Measurements from ENCODE around the gene AGAP2. TPM values are rescaled to one million over a fixed set of nuclear protein-coding genes. Genes with fewer than 3 reads are reported as not detected.
A peak's percentile ranks its signal among the peaks of the same experiment; 100 is the strongest.

AGAP2 gene
- total and polyA plus RNA-seq, 2 of the 13 experiments (the other 11 are each of a cell fraction or from before 2014, with no cell fraction given), result 0.38 to 0.45 TPM

GRCh38 chr12:57744777-57745484 is 6.4 kb upstream of the AGAP2 start, which contains the start of gene TSPAN31 (continued):
- no peak for TF ChIP-seq ZBTB3 (CRISPR knock-in tag; IDR thresholded peaks at IDR 0.05; ENCODE audit: borderline replicate concordance, low read depth)
- no peak for TF ChIP-seq ZNF7 (CRISPR knock-in tag; IDR thresholded peaks at IDR 0.05)
- peak; percentile 41 for TF ChIP-seq ZBTB40 (IDR thresholded peaks at IDR 0.05)
- no peak for TF ChIP-seq ZBTB40 (CRISPR knock-in tag; IDR thresholded peaks at IDR 0.05)
- TF ChIP-seq THYN1 (CRISPR knock-in tag; IDR thresholded peaks at IDR 0.05; ENCODE audit: borderline replicate concordance, low read depth), result no peak
- no peak for TF ChIP-seq SP1 (IDR thresholded peaks at IDR 0.05)
- TF ChIP-seq SP1 (CRISPR knock-in tag; IDR thresholded peaks at IDR 0.05), result no peak; the same call in 1 of the 2 replicates
- TF ChIP-seq RNF2 (conservative IDR thresholded peaks at IDR 0.05; ENCODE audit: low read depth), result 0 out of 2 replicates have a peak, but pooled peaks have one; percentile 19
- TF ChIP-seq ZNF720 (CRISPR knock-in tag; IDR thresholded peaks at IDR 0.05), result no peak
- no peak for TF ChIP-seq SCMH1 (CRISPR knock-in tag; IDR thresholded peaks at IDR 0.05; ENCODE audit: borderline replicate concordance)
- TF ChIP-seq ZNF350 (CRISPR knock-in tag; IDR thresholded peaks at IDR 0.05; ENCODE audit: borderline replicate concordance, low read depth), result no peak; the same call in 1 of the 2 replicates
- TF ChIP-seq FOXA3 (CRISPR knock-in tag; IDR thresholded peaks at IDR 0.05), result no peak; the same call in 1 of the 2 replicates
- peak; percentile 81 for TF ChIP-seq ATF2 (CRISPR knock-in tag; IDR thresholded peaks at IDR 0.05)
- TF ChIP-seq SIX4 (CRISPR knock-in tag; IDR thresholded peaks at IDR 0.05), result no peak
- no peak for TF ChIP-seq SRSF9 (IDR thresholded peaks at IDR 0.05; ENCODE audit: borderline replicate concordance, insufficient read depth, low read depth, low read length, poor library complexity, severe bottlenecking)
- TF ChIP-seq SNRNP70 (IDR thresholded peaks at IDR 0.05; ENCODE audit: low read depth, low read length), result no peak
- no peak for TF ChIP-seq NONO (IDR thresholded peaks at IDR 0.05)
- TF ChIP-seq NONO (CRISPR knock-in tag; conservative IDR thresholded peaks at IDR 0.05), result no peak; the same call in 1 of the 2 replicates
- TF ChIP-seq GABPA (IDR thresholded peaks at IDR 0.05; ENCODE audit: low read depth, low read length), result peak; percentile 71
- TF ChIP-seq GABPA (CRISPR knock-in tag; IDR thresholded peaks at IDR 0.05; ENCODE audit: low read depth), result peak; percentile 94
